MM.1S (cell line): ENCODE data around the gene FAM187B.

Experiments
- CTCF ChIP-seq: fragments of 300-600 bp; sonication (generic); IDR thresholded peaks from 2 replicates; pipeline ENCODE4 v1.5.1; 2016; ENCODE audit warnings: antibody characterized with exemption, low read length, mixed read lengths
- EZH2phosphoT487 ChIP-seq: fragments of 300-600 bp; sonication (generic); IDR thresholded peaks from 2 replicates; pipeline ENCODE4 v1.6.1; 2018; ENCODE audit warnings: antibody characterized with exemption, low read length

GRCh38 chr19:35229601-35230000, 1.1 kb upstream of the FAM187B start:
- no peak for TF ChIP-seq EZH2phosphoT487
- no peak for TF ChIP-seq CTCF
